ENCODE measurements around the gene NAALADL2. TPM values are rescaled to one million over a fixed set of nuclear protein-coding genes. Genes with fewer than 3 reads are reported as not detected.

NAALADL2 gene
- total and polyA plus RNA-seq, 2 experiments from 2014 or later = 3.4 to 15.3 TPM

DNA sequence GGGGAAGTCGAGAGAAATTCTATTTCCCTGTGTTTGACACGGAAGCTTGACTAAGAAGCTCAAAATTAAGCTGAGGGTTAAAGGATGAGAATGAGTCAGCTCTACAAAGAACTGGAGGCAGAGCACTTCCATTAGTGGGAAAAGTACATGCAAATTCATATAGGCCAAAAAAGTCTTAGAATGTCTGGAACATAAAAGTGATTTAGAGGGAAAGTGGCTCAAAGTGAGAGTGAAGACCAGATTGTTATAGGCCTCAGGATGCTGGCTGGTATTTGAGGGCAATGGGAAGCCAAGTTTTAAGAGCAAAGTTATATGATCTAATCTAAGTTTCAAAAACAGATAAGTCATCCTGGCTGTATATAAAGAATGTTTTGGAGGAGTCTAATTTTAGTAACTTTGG is 857.3 kb downstream of the NAALADL2 start:
- Histone ChIP-seq H4K20me1 (ENCODE audit: insufficient read depth, poor library complexity, severe bottlenecking) (no peaks in the 10 kb centered on the region), H3K4me2 (no peak overlapping the region), H3K9me3 (ENCODE audit: low read depth) (no peaks in the 10 kb centered on the region), H3K36me3 (replicated peaks; ENCODE audit: insufficient read depth, low read depth) (no peaks in the 10 kb centered on the region), H3K4me1 (ENCODE audit: insufficient read depth) (no peaks in the 10 kb centered on the region), H2AFZ (no peak overlapping the region), H3K79me2 (no peaks in the 10 kb centered on the region), H3K27me3 (no peaks in the 10 kb centered on the region), H3K27ac (no peak overlapping the region), H3K9me2 (replicated peaks; ENCODE audit: insufficient read depth) (no peaks in the 10 kb centered on the region), H3K4me3 (no peak overlapping the region)
- no peak for DNase-seq (ENCODE audit: low spot score)
- TF ChIP-seq EZH2 (IDR thresholded peaks at IDR 0.05; ENCODE audit: borderline replicate concordance) = no peak
- TF ChIP-seq, protein P1, sequence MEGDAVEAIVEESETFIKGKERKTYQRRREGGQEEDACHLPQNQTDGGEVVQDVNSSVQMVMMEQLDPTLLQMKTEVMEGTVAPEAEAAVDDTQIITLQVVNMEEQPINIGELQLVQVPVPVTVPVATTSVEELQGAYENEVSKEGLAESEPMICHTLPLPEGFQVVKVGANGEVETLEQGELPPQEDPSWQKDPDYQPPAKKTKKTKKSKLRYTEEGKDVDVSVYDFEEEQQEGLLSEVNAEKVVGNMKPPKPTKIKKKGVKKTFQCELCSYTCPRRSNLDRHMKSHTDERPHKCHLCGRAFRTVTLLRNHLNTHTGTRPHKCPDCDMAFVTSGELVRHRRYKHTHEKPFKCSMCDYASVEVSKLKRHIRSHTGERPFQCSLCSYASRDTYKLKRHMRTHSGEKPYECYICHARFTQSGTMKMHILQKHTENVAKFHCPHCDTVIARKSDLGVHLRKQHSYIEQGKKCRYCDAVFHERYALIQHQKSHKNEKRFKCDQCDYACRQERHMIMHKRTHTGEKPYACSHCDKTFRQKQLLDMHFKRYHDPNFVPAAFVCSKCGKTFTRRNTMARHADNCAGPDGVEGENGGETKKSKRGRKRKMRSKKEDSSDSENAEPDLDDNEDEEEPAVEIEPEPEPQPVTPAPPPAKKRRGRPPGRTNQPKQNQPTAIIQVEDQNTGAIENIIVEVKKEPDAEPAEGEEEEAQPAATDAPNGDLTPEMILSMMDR (IDR thresholded peaks at IDR 0.05; ENCODE audit: poor library complexity) = no peak
- no peak for TF ChIP-seq EZH2phosphoT487 (IDR thresholded peaks at IDR 0.05; ENCODE audit: low read depth, severe bottlenecking, unreplicated experiment)
- 83% methylated on average over 2 of the region's 2 CpGs for WGBS (ENCODE audit: low lambda C conversion rate, missing lambda C conversion rate)

DNA sequence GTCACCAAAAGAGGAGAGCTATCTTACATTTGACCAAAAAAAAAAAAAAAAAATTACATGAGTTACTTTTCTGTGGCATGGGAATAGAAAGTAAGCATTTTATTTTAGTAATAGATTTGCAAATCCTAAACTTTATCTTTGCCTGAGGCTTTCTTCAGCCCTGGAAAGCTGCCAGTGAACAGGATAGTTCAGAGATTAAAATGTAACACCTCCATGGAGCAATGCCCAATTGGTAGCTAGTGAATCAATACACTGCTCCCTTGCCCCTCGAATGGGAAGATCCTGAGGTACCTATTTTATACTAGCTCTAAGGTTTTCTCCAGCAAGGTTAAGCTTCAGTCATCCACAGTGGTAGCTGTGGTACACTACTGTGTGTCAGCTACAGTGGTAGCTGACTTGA is 867.1 kb downstream of the NAALADL2 start:
- H4K20me1 ChIP-seq (ENCODE audit: insufficient read depth, poor library complexity, severe bottlenecking) = no peaks in the 10 kb centered on the region
- H3K27ac ChIP-seq = no peak overlapping the region
- no peak for TF ChIP-seq EZH2phosphoT487 (IDR thresholded peaks at IDR 0.05; ENCODE audit: low read depth, severe bottlenecking, unreplicated experiment)
- TF ChIP-seq, protein P1 (IDR thresholded peaks at IDR 0.05; ENCODE audit: poor library complexity) = no peak
- no peak for TF ChIP-seq EZH2 (IDR thresholded peaks at IDR 0.05; ENCODE audit: borderline replicate concordance)
- H3K79me2 ChIP-seq = no peaks in the 10 kb centered on the region
- H2AFZ ChIP-seq = no peak overlapping the region
- H3K4me1 ChIP-seq (ENCODE audit: insufficient read depth) = no peaks in the 10 kb centered on the region
- H3K4me3 ChIP-seq = no peak overlapping the region
- H3K27me3 ChIP-seq = no peaks in the 10 kb centered on the region
- H3K4me2 ChIP-seq = no peak overlapping the region
- no peak for DNase-seq (ENCODE audit: low spot score)
- no peaks in the 10 kb centered on the region for H3K9me2 ChIP-seq (replicated peaks; ENCODE audit: insufficient read depth)
- no peaks in the 10 kb centered on the region for H3K36me3 ChIP-seq (replicated peaks; ENCODE audit: insufficient read depth, low read depth)
- 74% methylated on average over 1 of the region's 1 CpG for WGBS (ENCODE audit: low lambda C conversion rate, missing lambda C conversion rate)
- no peaks in the 10 kb centered on the region for H3K9me3 ChIP-seq (ENCODE audit: low read depth)

DNA sequence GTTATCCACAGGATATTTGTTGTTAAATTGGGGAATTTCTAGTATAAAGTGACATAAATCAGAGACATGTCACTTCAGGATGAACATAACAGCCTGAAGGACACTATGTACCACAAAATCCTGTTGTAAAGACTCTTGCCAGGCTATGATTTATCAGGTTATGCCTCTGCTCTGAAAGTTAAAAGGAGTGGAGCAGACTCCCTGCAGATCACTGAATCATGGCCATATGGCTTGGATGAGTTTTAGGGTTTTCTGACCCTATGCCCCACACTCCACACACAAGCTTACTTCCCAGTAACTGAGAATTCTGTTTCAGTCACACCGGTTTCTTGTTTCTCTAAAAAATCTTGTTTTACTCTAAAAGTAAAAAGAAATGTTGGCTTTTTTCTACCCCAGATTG is 869.4 kb downstream of the NAALADL2 start:
- DNase-seq (ENCODE audit: low spot score) = no peak
- TF ChIP-seq EZH2 (IDR thresholded peaks at IDR 0.05; ENCODE audit: borderline replicate concordance) (no peak), EZH2phosphoT487 (IDR thresholded peaks at IDR 0.05; ENCODE audit: low read depth, severe bottlenecking, unreplicated experiment) (no peak)
- TF ChIP-seq, protein P1 (IDR thresholded peaks at IDR 0.05; ENCODE audit: poor library complexity) = no peak
- no peak overlapping the region for H3K4me2 ChIP-seq

DNA sequence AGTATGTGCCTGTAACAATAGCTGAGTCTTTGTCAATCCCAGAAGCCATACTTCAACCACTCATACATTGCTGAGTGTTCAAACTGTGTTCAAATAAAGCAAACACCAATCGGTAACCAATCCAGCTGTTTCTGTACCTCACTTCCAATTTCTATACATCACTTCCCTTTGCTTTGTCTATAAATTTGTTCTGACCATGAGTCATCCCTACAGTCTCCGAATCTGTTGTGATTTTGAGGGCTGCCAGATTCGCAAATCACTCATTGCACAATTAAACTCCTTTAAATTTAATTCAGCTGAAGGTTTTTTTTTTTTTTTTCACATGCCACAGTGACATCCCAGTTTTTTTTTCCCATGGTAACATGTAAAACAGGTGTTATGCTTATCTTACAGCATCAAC is 870.3 kb downstream of the NAALADL2 start:
- H3K9me3 ChIP-seq (ENCODE audit: low read depth) = no peaks in the 10 kb centered on the region
- WGBS (ENCODE audit: low lambda C conversion rate, missing lambda C conversion rate) = 75% methylated on average over 3 of the region's 3 CpGs
- no peaks in the 10 kb centered on the region for H4K20me1 ChIP-seq (ENCODE audit: insufficient read depth, poor library complexity, severe bottlenecking)
- H3K27ac ChIP-seq = no peak overlapping the region
- H3K9me2 ChIP-seq (replicated peaks; ENCODE audit: insufficient read depth) = no peaks in the 10 kb centered on the region
- H3K4me2 ChIP-seq = no peak overlapping the region
- no peaks in the 10 kb centered on the region for H3K4me1 ChIP-seq (ENCODE audit: insufficient read depth)
- H3K36me3 ChIP-seq (replicated peaks; ENCODE audit: insufficient read depth, low read depth) = no peaks in the 10 kb centered on the region
- no peaks in the 10 kb centered on the region for H3K27me3 ChIP-seq
- TF ChIP-seq, protein P1 (IDR thresholded peaks at IDR 0.05; ENCODE audit: poor library complexity) = no peak
- TF ChIP-seq EZH2 (IDR thresholded peaks at IDR 0.05; ENCODE audit: borderline replicate concordance) (no peak), EZH2phosphoT487 (IDR thresholded peaks at IDR 0.05; ENCODE audit: low read depth, severe bottlenecking, unreplicated experiment) (no peak)
- H3K4me3 ChIP-seq = no peak overlapping the region
- no peak overlapping the region for H2AFZ ChIP-seq
- H3K79me2 ChIP-seq = no peaks in the 10 kb centered on the region
- no peak for DNase-seq (ENCODE audit: low spot score)

More for the DNA sequence above, 869.4 kb downstream of the NAALADL2 start:
- no peaks in the 10 kb centered on the region for H3K4me1 ChIP-seq (ENCODE audit: insufficient read depth)
- H3K4me3 ChIP-seq = no peak overlapping the region
- no peak overlapping the region for H2AFZ ChIP-seq
- no peaks in the 10 kb centered on the region for H3K79me2 ChIP-seq
- H3K9me2 ChIP-seq (replicated peaks; ENCODE audit: insufficient read depth) = no peaks in the 10 kb centered on the region
- H3K9me3 ChIP-seq (ENCODE audit: low read depth) = no peaks in the 10 kb centered on the region
- 81% methylated on average over 1 of the region's 1 CpG for WGBS (ENCODE audit: low lambda C conversion rate, missing lambda C conversion rate)
- no peak overlapping the region for H3K27ac ChIP-seq
- H3K36me3 ChIP-seq (replicated peaks; ENCODE audit: insufficient read depth, low read depth) = no peaks in the 10 kb centered on the region
- H4K20me1 ChIP-seq (ENCODE audit: insufficient read depth, poor library complexity, severe bottlenecking) = no peaks in the 10 kb centered on the region
- H3K27me3 ChIP-seq = no peaks in the 10 kb centered on the region

Data from hepatocyte (in vitro differentiated cells).